ENCODE results near the gene BUB1B.

GRCh38 chr15:40151991-40152390 lies 8.9 kb upstream of the BUB1B start:
- no peak for TF ChIP-seq CTCF (IDR thresholded peaks at IDR 0.05; ENCODE audit: low read length)
- no peak for TF ChIP-seq EZH2 (optimal IDR thresholded peaks at IDR 0.05; ENCODE audit: low read depth, low read length)

Data from MM.1S (cell line).